GM12872 (cell line): Measurements from ENCODE around the gene SEH1L.

ENCODE experiments used
- TF ChIP-seq, protein P1 (sequence below): IDR thresholded peaks from 3 replicates; pipeline ENCODE4 v1.5.1; 2011; ENCODE audit warnings: low read depth, mild to moderate bottlenecking, low read length, moderate library complexity; ENCODE audit not compliant: insufficient read depth

The SEH1L gene

DNA sequence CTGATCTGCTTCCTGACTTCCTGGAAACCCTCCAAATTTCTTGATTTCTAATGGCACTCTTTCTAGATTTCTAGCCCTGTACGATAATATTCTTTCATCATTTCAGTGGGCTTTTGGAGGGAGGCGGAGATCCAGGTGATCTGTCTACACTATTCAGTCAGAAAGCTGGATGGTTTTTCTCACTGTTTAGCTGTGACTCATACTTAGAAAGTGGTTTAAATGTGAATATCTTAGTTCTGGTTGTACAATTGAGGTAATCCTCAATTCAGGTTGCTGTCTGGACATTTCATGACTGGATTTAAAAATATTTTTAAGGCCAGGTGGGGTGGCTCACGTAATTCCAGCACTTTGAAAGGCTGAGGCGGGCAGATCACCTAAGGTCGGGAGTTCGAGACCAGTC lies 20.8 kb downstream of the SEH1L start:
- TF ChIP-seq, protein P1, sequence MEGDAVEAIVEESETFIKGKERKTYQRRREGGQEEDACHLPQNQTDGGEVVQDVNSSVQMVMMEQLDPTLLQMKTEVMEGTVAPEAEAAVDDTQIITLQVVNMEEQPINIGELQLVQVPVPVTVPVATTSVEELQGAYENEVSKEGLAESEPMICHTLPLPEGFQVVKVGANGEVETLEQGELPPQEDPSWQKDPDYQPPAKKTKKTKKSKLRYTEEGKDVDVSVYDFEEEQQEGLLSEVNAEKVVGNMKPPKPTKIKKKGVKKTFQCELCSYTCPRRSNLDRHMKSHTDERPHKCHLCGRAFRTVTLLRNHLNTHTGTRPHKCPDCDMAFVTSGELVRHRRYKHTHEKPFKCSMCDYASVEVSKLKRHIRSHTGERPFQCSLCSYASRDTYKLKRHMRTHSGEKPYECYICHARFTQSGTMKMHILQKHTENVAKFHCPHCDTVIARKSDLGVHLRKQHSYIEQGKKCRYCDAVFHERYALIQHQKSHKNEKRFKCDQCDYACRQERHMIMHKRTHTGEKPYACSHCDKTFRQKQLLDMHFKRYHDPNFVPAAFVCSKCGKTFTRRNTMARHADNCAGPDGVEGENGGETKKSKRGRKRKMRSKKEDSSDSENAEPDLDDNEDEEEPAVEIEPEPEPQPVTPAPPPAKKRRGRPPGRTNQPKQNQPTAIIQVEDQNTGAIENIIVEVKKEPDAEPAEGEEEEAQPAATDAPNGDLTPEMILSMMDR, result no peak

DNA sequence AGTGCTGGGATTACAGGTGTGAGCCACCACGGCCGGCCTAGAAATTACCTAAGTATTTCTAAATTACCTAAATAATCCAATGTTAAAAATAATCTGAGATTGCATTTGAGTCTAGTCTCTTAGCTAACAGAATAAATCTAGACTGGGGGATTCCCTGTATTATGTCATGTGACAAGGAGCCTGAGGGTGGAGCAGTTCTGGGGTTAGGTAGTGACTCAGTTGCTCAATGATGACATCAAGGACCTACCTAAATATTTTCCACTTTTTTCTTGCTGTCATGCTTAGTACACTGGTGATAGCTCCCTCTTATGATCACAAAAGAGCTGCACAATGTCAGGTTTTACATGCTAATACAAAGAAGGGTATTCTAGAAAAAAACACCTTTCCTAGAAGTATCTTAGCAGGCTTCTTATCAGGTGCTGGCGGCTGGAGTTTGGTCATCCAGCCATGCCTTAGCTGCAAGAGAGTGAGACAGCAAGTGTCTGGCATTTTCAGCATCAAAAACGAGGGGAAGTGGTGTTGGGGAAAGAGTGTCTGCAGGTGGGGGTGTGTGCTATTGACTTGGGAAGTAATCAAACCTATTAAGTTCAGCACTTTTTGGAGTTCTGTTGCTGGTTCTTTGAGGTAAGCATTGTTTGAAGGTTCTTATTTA lies 25.9 kb downstream of the SEH1L start:
- TF ChIP-seq, protein P1, result no peak

DNA sequence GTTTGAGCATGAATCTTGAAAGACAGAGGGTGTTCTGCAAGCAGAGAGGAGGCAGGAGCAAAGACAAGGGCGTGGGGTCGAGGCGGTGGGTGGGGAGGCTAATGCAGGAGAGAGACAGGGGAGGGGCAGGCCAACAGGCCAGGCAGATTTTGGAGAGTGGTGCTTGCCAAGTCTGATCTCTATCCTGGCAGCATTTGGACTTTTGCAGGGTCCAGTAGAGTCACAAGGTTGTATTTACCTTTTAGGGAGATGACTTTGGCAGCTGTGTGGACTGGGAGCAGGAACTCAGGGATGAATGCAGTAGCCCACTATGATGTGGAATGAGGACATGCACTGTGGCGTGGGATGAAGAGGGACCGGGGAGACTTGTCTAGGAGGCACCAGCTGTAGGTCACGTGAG lies 27.7 kb downstream of the SEH1L start:
- TF ChIP-seq, protein P1, result no peak

DNA sequence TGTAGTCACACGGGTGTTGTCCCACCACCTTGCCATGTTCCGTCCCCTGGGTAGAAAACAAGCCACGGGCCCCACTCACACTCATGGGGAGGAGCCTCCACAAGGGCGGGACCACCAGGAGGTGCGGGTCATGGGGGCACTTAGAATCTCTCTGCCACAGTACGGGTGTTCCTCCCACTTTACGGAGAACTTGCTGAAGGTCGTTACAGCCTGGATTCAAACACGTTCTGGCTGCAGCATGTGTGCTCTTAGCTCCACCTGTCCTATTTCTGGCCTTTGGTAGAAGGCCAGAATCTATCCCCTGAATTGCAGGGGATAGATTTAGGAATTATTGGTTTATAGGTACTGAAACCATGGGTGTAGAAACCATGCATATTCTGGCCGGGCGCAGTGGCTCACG lies 28.5 kb downstream of the SEH1L start:
- TF ChIP-seq, protein P1, result no peak

DNA sequence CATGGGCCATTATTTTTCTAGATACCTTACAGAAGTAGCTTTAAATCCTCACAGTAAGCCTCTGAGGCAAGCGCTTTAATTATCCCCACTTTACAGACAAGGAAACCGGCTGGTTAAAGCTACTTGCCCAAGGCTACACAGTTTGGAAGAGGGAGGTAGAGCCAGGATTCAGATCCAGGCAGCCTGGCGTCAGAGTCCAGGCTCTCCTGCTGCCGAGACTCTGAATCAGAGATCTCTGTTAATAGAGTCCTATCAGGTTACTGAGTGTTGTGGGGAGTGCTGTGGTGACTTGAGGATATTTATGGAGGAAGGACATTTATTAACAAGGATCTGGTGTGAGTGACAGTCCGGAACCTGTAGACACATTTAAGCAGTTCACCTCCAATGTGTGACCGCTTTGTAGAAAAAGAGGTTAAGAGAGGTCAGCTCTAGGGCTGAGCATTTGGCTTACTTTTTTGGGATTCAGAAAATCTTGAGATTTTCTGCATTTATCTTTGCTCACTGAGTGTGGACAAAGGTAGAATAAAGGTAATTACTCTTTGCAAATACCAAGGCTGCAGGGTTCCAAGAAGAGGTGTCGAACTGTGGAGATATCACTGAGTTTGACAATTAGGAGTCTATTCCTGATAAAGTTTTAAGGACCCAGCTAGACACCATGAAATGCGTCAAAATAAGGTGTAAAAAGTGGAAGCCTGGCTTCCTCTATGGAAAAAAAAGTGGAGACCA lies 41.7 kb downstream of the SEH1L start:
- TF ChIP-seq, protein P1, result no peak

DNA sequence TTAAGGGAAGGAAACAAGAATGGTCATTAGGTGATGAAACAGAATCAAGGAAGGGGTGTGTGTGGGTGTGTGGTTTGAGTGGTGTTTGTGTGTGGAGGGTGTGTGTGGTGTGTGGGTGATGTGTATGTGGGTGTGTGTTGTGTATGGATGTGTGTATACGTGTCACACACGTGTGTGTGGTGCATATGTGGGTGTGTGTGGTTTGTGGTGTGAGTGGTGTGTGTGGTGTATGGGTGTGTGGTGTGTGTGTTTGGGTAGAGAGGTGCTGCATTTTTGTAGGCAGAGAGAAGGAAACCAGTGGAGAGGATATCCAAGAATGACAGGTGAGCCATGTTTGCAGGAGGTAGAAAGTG lies 42.3 kb downstream of the SEH1L start:
- TF ChIP-seq, protein P1, result no peak

DNA sequence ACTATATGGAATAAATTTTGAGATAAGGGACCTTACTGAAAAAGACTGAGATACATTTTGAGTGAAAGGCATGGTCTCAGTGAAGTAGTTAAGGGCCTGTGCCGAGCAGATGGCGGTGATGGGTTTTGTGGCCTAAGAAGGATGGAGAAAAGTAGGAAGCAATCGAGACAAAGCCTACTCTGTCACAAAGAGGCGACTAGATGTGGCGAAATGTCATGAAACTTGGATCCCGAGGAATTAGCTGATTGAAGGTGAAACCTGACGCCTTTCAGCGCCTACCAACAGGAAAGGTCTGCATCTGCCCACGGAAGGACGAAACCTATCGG lies 42.8 kb downstream of the SEH1L start:
- TF ChIP-seq, protein P1, result no peak
